Liver (tissue), 9 donors: ENCODE data around the gene ATXN1. TPM values are rescaled to one million over a fixed set of nuclear protein-coding genes. Genes with fewer than 3 reads are reported as not detected.

Source experiments
- DNase-seq: peaks from one replicate; pipeline ENCODE4 v3.0.0-alpha.2; 2017; ENCODE audit warnings: low spot score
- H3K27ac ChIP-seq, 2 donors: one replicate each; pipeline ENCODE4 v1.7.0; 2013; ENCODE audit warnings: inconsistent platforms in 2 of 2, low read length in 2 of 2, control low read depth in 1 of 2, low read depth in 1 of 2, mild to moderate bottlenecking in 1 of 2
- H3K27me3 ChIP-seq, 4 donors: one replicate each; pipeline versions ENCODE4 v1.6.1 to v1.7.0; 2013; ENCODE audit warnings: low read length in 3 of 4, inconsistent platforms in 1 of 4, mild to moderate bottlenecking in 1 of 4, moderate library complexity in 1 of 4; ENCODE audit not compliant: control insufficient read depth in 4 of 4, insufficient read depth in 4 of 4
- H3K36me3 ChIP-seq, 4 donors: one replicate each; pipeline versions ENCODE4 v1.6.1 to v1.7.0; 2013; ENCODE audit warnings: low read length in 3 of 4, mild to moderate bottlenecking in 3 of 4, low read depth in 1 of 4, moderate library complexity in 1 of 4; ENCODE audit not compliant: control insufficient read depth in 4 of 4, insufficient read depth in 3 of 4
- H3K4me1 ChIP-seq, 4 donors: one replicate each; pipeline versions ENCODE4 v1.6.1 to v1.7.0; 2013; ENCODE audit warnings: low read length in 3 of 4, mild to moderate bottlenecking in 3 of 4, moderate library complexity in 1 of 4; ENCODE audit not compliant: control insufficient read depth in 4 of 4, insufficient read depth in 4 of 4
- H3K4me3 ChIP-seq, 3 donors: one replicate each; pipeline versions ENCODE4 v1.6.1 to v1.7.0; 2013; ENCODE audit warnings: low read length in 3 of 3, control low read depth in 1 of 3, low read depth in 1 of 3, mild to moderate bottlenecking in 1 of 3
- H3K9ac ChIP-seq, 2 donors: one replicate each; pipeline ENCODE4 v1.7.0; 2013; ENCODE audit warnings: low read length in 2 of 2, mild to moderate bottlenecking in 2 of 2, moderate library complexity in 2 of 2, control low read depth in 1 of 2, low read depth in 1 of 2
- H3K9me3 ChIP-seq, 4 donors: one replicate each; pipeline versions ENCODE4 v1.6.1 to v1.7.0; 2013; ENCODE audit warnings: low read length in 3 of 4; ENCODE audit not compliant: control insufficient read depth in 4 of 4
- CTCF ChIP-seq: fragments of 150-350 bp; IDR thresholded peaks from 2 replicates; pipeline ENCODE4 v1.5.1; 2017; ENCODE audit warnings: improper control_type of control experiment, low read depth, low read length; ENCODE audit not compliant: missing input control
- EGR1 ChIP-seq, 2 donors: IDR thresholded peaks; 2 replicates each; pipeline ENCODE4 v1.6.1; 2016 to 2018; ENCODE audit warnings: antibody characterized with exemption in 2 of 2, low read depth in 2 of 2
- FOXA1 ChIP-seq: IDR thresholded peaks from 2 replicates; pipeline ENCODE4 v1.6.1; 2016; ENCODE audit warnings: antibody characterized with exemption
- FOXA2 ChIP-seq: IDR thresholded peaks from 2 replicates; pipeline ENCODE4 v1.6.1; 2016; ENCODE audit warnings: antibody characterized with exemption
- GABPA ChIP-seq, 2 donors: IDR thresholded peaks in 1 of 2; conservative IDR thresholded peaks in 1 of 2; 2 replicates each; pipeline ENCODE4 v1.6.1; 2016; ENCODE audit warnings: antibody characterized with exemption in 2 of 2, mild to moderate bottlenecking in 1 of 2, moderate library complexity in 1 of 2
- HNF4A ChIP-seq, 2 donors: conservative IDR thresholded peaks; 2 replicates each; pipeline ENCODE4 v1.6.1; 2016; ENCODE audit warnings: antibody characterized with exemption in 2 of 2, mild to moderate bottlenecking in 2 of 2
- HNF4G ChIP-seq: IDR thresholded peaks from 2 replicates; pipeline ENCODE4 v1.6.1; 2016; ENCODE audit warnings: antibody characterized with exemption
- JUND ChIP-seq, 2 donors: IDR thresholded peaks; 2 replicates each; pipeline ENCODE4 v1.6.1; 2016; ENCODE audit warnings: antibody characterized with exemption in 2 of 2
- MAX ChIP-seq: IDR thresholded peaks from 2 replicates; pipeline ENCODE4 v1.6.1; 2016; ENCODE audit warnings: antibody characterized with exemption
- NR2F2 ChIP-seq: IDR thresholded peaks from 2 replicates; pipeline ENCODE4 v1.6.1; 2016; ENCODE audit warnings: antibody characterized with exemption
- RAD21 ChIP-seq, 2 donors: IDR thresholded peaks; 2 replicates each; pipeline ENCODE4 v1.6.1; 2016; ENCODE audit warnings: antibody characterized with exemption in 2 of 2, mild to moderate bottlenecking in 2 of 2
- REST ChIP-seq: IDR thresholded peaks from 2 replicates; pipeline ENCODE4 v1.6.1; 2016; ENCODE audit warnings: antibody characterized with exemption, mild to moderate bottlenecking
- RXRA ChIP-seq, 2 donors: IDR thresholded peaks; 2 replicates each; pipeline ENCODE4 v1.6.1; 2017 to 2018; ENCODE audit warnings: antibody characterized with exemption in 2 of 2, mild to moderate bottlenecking in 1 of 2
- SP1 ChIP-seq: IDR thresholded peaks from 2 replicates; pipeline ENCODE4 v1.6.1; 2018; ENCODE audit warnings: antibody characterized with exemption, mild to moderate bottlenecking
- TAF1 ChIP-seq: conservative IDR thresholded peaks from 2 replicates; pipeline ENCODE4 v1.6.1; 2016; ENCODE audit warnings: antibody characterized with exemption, mild to moderate bottlenecking
- YY1 ChIP-seq: IDR thresholded peaks from 2 replicates; pipeline ENCODE4 v1.6.1; 2016; ENCODE audit warnings: antibody characterized with exemption, mild to moderate bottlenecking
- ZBTB33 ChIP-seq: IDR thresholded peaks from 2 replicates; pipeline ENCODE4 v1.6.1; 2016; ENCODE audit warnings: antibody characterized with exemption
- WGBS: extraction: QIAGEN DNeasy Blood & Tissue Kit; methylation state at CpG from one replicate; pipeline ENCODE4 v1.1.7; 2013; 5-methylcytosine and 5-hydroxymethylcytosine counted together
- polyA plus RNA-seq, 2 donors: library from polyadenylated mRNA; stranded (reverse) in 1 of 2; unstranded in 1 of 2; fragments of 200-250 nt in 1 of 2; fragments of >200 nt in 1 of 2; fragmentation: Nextera tagmentation in 1 of 2; extraction: Ambion mirVana in 1 of 2; gene quantifications; one replicate each; pipeline versions ENCODE4 v1.2.1 to v1.2.3, GENCODE V29; 2013 to 2015
- total RNA-seq, 2 donors: library from RNA; depleted of rRNA; stranded (reverse); fragments of >200 nt; gene quantifications; one replicate each; pipeline ENCODE4 v1.2.3, GENCODE V29; 2014
- donor health status: healthy.
- donor health status: healthy.
- donor health status: healthy.
- donor health status: healthy.
- donor health status: healthy.

Gene ATXN1
- total and polyA plus RNA-seq, 4 donors = 4.3 to 29.7 (median 8.2) TPM

GRCh38 chr6:16635810-16636602 lies 125.3 kb downstream of the ATXN1 start:
- H3K4me3 ChIP-seq = no peak overlapping the region
- no peaks in the 10 kb centered on the region for H3K27me3 ChIP-seq
- peaks cover 0 to 8% (median 2%) of the 10 kb centered on the region in 4 donors for H3K4me1 ChIP-seq
- TF ChIP-seq FOXA1 (no peak), NR2F2 (no peak), JUND (IDR thresholded peaks at IDR 0.05) (no peak), YY1 (no peak), RAD21 (IDR thresholded peaks at IDR 0.05) (no peak), MAX (no peak), HNF4G (no peak), FOXA2 (no peak), SP1 (no peak), RXRA (IDR thresholded peaks at IDR 0.05) (no peak), REST (no peak), CTCF (no peak), TAF1 (no peak), HNF4A (conservative IDR thresholded peaks at IDR 0.05) (no peak), ZBTB33 (no peak), EGR1 (IDR thresholded peaks at IDR 0.05; ENCODE audit: low read depth in 2 of 2) (no peak), GABPA (IDR thresholded peaks at IDR 0.05 in 1 of 2, conservative IDR thresholded peaks at IDR 0.05 in 1 of 2) (no peak)
- peak overlapping the region; percentile 25 to 31 for H3K27ac ChIP-seq
- H3K9me3 ChIP-seq = no peaks in the 10 kb centered on the region
- DNase-seq = no peak
- no peak overlapping the region for H3K9ac ChIP-seq
- H3K36me3 ChIP-seq = peaks cover 0 to 3% (median 0%) of the 10 kb centered on the region in 4 donors
- WGBS = 84% methylated on average over 14 of the region's 14 CpGs
